HG02852 (cell line): Measurements from ENCODE around the gene MIB2.

Experiments used
- ATAC-seq: cut with Tn5 transposase; IDR thresholded peaks from one replicate; pipeline ENCODE4 v1.9.1; 2021; ENCODE audit warnings: mild to moderate bottlenecking, moderate library complexity; ENCODE audit not compliant: unreplicated experiment

MIB2 gene

GRCh38 chr1:1677718-1678580 is 62.6 kb downstream of the MIB2 start:
- peak; percentile 50 for ATAC-seq

DNA sequence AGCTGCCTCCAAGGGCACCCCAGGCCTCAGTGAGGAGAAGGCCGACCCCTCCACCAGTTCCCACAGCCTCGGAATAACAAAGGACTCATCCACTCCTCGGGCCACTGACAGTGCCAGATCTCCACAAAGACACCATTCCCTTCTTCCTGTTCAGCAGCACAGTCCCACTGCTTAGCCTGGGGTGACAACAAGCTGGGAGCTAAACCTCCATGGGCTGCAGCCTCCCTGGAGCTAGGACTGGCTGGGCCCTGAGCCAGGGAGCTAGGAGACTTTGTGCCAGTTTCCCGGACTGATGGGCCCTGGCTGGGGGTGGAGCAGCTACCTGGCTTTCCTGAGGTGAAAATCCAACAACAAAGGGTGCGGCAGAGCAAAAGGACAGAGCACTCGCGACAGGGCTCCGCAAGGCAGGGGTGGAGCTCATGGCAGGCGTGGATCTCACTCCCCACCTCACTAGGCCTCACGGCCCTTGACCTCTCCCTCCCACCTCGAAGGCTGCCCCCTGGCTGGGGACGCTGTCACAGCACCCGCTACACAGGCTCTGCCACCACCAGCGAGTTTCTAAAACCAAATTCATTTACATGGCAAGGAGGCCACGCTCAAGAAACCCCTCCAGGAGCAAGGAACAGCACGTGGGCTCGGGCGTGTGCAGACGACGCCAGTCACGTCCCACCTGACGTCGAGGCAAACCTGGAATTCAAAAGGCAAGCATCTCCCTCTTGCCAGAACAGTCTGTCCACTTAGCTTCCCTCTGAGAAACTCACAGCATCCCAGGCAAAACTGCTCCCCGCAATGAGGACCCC is 63.5 kb downstream of the MIB2 start:
- no peak for ATAC-seq
